HG02938 (cell line): ENCODE results near the gene OTOS.

Experiments
- ATAC-seq: cut with Tn5 transposase; IDR thresholded peaks from one replicate; pipeline ENCODE4 v1.9.1; 2021; ENCODE audit warnings: mild to moderate bottlenecking, moderate library complexity; ENCODE audit not compliant: unreplicated experiment

OTOS gene

DNA sequence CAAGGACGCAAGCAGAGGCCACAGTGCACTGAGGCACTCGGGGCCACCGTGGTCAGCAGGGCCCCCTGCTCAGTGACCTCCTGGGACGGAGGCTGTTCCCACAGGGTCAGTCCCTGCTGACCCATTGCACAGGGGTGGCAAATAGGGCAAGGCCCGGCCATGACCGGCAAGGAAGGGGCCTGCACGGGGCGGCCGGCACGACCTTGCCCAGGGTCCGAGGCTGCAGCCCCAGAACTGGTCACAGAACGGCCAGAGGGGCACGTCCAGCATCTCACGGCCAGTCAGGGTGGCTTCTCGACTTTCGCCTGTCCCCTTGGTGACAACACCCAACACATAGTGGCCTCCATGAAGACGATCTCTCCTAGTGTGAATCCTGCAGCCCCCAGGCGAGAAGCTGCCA is 27.6 kb upstream of the OTOS start:
- no peak for ATAC-seq

DNA sequence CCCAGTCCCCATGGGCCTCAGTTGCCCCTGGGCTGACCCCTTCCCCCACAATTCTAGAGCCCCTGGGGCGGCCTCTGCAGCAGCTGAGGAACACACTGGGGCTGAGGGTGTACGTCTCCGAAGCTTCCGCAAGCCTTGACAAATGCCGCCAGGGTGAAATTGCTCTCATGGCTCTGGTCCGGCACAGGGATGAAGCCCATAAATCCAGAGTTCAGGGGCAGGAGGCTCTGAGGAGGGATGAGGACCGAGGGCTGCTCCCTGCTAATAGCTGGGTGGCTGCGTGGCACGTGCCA is 27.1 kb upstream of the OTOS start:
- no peak for ATAC-seq

DNA sequence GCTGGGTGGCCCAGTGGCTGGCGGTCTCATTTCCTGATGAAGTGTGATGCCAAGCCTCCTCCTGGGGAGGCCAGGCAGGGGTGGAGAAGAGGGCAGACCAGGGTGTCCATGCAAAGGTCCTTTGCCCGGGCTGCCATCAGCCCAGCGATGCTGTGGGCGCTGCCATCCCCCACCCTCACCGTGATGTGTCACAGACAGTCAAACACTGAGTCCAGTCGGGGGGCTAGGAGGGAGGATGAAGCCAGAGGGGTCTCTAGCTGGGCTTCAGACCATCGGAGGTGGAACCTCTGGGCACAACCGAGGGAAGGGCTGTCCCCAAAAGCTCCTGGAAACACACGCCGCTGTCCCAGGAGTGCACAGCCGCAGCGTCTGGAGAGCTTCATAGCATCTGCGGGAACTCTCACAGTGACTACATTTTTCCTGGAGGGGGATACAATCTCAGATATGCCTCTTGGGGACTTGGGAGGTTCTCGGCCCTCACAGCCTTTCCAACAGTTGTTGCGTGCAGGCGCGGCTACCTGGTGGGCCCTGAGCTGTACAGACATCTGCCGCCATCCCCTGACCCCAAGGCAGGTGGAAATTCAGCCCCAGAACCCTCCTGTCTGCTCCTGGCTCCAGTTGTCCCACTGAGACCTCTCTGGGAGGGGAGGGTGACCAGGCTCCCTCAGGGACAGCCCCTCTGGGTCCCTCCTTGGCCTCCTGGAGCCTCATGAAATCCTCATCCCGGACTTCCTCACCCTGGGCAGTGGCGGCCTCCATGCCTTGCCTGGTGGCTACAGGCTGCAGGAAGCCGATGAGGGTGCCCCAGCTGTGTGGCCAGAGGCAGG is 26.5 kb upstream of the OTOS start:
- no peak for ATAC-seq

DNA sequence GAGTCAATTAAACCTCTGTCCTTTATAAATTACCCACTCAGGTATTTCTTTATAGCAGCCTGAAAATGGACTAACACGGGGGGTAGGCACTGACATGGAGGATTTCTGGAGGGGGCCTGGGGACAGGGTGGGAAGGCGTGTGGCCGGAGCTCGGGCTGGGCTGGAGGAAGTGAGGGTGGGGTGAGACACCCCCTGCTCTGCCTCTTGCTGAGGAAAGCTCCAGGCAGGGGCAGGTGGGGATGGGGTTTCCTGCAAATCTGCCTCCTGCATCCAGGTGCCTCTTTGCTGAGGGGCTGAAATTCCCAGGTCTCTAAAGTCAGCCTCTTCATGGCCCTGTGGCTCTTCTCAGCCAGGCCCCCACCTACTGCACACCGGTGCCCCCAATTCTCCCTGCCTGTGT is 25.7 kb upstream of the OTOS start:
- no peak for ATAC-seq

DNA sequence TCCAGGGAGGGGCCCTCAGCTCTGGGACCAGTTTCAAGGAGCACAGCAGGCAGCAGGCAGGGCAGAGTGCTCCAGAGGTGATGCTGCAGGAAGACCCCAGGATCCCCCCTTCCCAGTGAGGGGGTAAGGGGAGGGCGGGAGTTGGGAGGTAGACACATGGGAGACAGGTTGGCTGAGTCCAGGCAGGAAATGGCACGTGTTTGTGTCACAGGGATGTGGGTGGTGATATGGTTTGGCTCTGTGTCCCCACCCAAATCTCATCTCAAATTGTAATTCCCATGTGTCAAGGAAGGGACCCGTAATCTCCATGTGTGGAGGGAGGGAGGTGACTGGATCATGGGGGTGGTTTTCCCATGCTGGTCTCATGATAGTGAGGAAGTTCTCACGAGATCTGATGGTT is 25.2 kb upstream of the OTOS start:
- ATAC-seq: no peak

DNA sequence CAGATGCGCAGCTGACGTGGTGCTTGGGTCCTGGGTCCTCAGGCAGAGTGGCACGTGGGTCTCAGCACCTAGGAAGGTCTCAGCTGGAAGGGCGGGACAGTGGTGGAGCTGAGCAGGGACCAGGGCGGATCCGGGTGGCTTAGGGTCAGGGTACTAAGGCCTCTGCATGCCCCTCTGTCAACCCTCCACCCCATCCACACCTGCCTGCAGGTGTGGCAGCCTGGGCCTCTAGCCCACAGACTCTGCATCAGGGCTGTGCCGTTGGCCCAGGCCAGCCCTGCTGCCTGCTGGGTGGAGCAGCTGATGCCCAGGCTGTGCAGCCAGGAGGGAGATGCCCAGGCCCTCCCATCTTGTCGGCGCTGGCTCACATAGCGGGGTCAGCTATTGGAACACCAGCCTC is 24.6 kb upstream of the OTOS start:
- ATAC-seq: no peak

DNA sequence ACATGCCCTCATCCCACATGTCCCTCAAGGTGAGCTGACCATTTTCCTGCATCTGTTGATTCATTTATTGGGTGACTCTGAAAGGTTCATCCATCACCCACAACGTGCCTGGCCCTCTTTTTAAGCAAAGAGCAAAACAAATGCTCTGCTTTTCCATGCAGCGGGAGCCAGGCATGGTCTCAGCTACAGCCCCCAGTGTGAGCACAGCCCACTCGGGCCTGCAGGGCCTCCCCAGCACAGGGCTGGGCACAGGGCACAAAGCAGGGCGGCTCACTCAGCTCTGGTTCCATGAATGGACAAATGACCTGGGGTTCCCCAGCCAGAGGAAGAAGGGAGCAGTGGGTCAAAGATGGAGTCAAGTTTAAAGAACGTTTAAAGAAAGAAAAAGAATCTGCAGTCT is 24.1 kb upstream of the OTOS start:
- ATAC-seq: no peak

DNA sequence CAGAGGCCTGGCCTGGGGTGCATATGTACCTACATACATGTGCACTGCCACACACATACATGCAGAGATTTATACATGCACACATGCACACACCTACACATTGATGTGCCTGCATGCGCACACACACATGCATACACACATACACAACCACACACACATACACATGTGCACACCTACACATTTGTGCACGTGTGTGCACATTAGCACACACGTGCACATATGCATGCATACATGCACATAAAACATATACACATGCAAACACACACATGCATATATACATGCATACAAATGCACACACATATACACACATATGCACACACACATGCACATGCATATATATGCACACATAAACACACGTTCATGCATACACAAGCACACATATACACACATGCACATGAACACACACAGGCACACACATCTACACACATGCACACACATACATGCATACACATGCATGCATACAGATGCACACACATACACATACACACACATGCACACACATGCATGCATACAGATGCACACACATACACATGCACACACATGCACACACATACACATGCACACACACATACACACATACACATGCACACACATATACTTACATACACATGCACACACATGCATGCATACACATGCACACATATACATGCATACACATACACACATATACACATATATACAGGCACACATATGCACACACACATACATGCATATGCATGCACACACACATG is 23.6 kb upstream of the OTOS start:
- no peak for ATAC-seq

DNA sequence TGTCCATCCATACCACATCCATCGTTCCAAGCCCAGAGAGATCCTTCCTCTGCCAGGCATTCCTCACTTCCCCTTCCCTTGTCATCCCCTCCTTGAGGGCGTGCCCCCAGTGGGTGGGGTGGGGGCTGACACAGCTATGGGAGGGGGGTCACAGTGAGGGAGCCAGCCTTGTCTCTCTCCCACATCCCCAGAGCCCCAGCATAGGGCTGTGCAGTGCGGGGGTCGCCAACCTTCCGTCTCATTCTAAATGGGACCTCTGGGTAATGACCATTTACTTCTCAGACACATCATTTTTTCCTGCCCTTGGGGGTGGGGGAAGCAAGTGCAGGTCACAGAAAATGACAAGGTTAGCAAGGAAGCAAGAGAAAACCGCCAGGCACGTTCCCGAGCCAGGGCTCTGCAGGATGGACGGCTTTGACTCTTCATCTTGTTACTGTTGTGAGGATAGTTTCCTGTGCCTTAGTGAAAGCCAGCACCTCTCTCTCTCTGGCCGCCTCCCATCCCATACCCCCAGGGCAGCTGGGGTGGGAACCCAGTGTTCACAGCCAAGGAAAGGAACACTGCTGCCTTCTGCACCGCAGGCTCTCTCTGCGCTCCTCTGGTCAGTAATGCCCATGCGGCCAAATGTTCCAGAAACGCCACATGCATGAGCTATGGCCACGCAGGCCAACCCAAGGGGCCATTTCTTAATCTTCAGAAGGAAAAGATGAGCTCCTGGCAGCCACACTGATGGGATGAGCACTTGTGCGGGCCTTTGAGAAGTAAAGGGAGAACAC is 22.7 kb upstream of the OTOS start:
- ATAC-seq: no peak

DNA sequence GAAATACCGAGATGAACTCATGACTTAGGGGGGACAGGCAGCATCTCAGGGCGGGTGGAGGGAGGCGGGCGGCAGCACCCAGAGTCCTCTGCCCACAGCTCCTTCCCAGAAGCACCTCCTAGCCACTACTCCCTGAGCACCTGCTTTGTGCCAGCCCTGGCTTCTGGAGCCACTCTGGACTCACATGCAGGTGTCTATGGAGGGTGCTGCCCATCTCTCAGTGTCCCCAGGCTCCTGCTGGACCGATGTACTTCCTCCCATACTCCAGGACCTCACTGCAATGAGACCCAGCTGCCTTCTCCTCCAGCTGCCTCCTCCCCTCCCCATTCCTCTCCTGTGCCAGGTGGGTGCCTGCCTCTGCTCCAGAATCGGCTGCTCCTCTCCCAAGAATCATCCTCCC is 22.1 kb upstream of the OTOS start:
- ATAC-seq: no peak

DNA sequence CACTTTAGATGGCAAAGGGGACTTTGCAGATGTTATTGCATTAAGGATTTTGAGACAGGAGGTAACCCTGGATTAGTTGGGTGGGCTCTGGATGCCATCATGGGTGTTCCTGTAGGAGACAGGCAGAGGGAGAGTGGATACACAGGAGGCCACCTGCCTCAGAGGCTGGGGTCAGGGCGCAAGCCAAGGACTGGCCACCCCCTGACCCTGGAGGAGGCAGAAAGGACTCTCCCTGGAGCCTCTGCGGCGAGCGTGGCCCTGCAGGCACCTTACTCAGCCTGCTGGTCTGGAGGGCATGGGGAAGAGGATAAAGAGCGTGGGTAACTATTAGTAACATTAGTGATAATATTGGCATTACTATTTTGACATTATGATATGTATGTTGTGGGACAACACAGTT is 21.6 kb upstream of the OTOS start:
- ATAC-seq: no peak

DNA sequence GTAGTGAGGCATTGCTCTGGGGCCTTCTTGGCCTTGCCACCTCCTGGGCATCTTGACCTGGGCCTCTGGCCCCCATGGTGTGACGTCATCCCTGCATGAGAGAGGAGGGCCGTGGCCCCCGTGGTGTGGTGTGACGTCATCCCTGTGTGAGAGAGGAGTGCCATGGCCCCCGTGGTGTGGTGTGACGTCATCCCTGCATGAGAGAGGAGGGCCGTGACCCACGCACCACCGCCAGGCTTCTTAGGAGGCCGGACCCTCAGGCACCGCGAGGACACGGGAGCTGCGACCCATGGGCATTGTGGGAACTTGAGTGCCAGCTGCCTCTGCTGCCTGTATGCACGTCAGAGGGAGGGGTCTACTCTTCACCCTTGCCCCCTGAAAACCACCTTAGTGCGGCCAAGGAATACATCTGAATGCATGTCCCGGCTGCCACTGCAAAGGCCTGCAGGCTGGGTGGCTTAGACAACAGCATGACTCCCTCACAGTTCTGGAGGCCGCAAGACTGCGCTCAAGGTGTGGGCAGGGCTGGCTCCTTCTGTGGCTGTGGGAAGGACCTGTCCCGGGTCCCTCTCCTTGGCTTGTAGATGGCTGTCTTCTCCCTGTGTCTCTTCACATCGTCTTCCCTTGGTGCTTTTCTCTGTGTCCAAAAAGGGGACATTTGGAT is 20.8 kb upstream of the OTOS start:
- no peak for ATAC-seq

DNA sequence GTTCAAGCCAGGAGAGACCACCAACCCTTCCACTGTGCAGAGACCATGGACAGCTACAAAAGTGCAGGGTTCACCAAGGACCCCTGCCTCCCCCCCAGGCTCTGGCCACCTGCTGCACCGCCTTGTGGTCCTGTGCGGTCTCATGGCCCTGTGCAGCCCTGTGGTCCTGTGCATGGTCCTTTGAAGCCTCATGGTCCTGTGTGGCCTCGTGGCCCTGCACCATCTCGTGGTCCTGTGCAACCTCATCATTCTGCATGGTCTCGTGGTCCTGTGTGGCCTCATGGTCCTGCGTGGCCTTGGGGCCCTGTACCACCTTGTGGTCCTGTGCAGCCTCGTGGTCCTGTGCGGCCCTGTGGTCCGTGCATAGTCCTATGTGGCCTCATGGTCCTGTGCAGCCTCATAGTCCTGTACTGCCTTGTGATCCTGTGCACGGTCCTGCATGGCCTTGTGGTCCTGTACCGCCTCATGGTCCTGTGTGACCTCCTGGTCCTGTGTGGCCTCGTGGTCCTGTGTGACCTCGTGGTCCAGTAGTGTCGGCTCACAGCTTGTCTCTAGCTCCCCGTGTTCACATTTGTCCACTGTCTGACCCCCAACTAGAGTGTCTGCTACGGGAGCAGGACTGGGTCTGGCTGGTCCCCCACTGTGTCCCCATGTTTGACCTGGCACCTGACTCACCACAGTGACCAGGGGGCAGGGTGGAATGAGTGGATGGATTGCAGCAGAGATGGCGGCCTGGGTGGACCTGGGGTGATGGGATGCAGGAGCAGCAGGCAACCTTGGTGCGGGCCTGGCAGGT is 20.0 kb upstream of the OTOS start:
- no peak for ATAC-seq

DNA sequence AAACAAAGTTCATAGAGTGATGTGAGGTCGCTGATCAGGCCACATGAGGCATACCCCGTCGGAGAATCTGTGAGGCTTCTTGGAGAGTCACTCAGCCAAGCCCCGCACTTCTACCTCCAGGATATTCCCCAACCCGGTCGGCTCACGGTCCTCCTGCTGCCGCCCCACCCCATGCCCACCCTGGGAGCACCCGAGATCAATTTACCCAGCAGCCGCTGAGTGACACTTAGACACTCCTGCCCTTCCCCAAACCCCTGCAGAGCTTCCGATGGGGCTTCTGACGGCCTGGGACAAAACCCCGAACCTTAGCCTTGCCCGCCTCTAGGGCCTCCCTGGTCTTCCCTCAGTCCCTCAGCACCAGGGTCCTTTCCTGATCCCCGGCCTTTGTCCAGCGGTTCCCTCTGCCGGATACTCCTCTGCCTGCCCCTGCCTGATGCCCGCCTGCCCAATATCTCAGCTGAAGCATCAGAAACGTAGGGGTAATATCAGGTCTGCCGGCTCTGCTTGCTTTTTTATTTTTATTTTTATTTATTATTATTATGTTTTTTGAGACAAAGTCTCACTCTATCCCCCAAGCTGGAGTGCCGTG is 18.9 kb upstream of the OTOS start:
- no peak for ATAC-seq

DNA sequence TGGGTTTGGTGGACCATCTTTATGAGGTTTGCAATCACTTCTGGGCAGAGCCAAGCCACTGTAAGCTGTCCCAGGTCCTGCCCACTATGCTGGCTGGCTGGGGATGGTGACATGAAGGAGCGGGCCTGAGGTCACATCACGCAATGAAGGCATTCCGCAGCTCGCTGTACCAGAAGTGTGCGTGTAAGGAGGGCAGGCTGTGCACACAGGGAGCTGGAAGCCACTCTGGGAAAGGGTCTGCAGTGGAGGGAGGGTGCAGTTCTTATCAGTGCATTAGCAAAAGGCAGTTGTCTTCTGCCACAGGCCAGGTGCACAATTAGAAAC is 16.7 kb upstream of the OTOS start:
- no peak for ATAC-seq

DNA sequence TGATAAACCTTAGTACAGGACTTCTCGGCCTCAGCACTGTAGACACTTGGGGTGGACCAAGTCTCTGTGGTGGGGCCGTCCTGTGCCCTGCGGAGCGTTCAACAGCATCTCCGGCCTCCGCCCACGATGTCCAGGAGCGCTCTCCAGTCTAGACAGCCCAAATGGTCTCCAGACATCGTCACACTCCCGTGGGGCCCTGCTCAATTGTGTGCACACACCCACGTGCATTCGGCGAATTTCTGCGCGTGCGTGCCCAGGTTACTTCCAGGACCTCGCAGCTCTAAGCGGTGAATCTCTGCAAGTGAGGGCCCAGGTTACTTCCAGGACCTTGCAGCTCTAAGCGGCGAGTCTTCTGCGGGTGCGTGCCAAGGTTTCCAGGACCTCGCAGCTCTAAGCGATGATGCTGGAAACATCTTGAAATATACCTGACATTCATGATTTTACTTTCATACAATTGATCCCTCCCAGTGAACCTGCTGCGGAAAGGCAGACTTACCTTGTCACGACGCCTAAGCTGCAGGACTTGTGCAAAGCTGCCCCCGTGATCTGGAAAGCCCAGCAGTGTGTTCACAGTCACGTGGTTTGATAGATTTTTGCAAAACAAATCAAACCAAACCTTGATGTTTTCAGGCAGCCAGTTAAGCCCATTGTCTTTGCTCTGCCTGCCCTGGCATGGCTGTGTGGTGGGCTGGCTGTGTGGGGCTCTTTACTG is 16.1 kb upstream of the OTOS start:
- ATAC-seq: no peak

DNA sequence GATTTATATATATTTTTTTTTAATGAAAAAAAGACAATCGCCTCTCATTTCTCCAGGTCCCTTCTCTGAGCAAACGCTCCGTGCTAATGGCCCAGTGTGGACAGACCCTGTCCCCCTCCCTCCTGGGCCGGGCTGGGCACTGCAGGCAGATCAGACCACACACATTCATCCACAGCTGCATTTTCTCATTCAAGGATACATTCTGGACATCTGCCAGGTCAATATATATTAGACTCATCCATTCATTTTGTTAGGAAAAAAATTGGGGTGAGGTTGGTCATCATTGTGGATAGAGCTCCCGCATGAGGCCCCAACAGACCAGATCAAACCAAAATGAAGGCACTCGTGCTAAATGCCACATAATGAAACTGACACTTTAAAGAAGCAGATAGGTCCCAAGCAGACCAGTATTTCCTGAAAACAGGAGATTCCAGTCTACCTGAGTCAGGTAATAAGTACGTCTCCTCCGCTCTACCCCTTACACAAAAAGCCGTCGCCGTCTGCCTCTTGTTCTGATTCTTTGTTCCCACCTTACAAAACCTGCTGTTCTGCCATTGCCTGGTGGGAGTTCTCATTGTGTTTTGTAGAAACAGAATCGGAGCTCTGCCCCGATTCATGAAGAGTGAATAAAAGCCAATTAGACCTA is 15.4 kb upstream of the OTOS start:
- ATAC-seq: no peak

DNA sequence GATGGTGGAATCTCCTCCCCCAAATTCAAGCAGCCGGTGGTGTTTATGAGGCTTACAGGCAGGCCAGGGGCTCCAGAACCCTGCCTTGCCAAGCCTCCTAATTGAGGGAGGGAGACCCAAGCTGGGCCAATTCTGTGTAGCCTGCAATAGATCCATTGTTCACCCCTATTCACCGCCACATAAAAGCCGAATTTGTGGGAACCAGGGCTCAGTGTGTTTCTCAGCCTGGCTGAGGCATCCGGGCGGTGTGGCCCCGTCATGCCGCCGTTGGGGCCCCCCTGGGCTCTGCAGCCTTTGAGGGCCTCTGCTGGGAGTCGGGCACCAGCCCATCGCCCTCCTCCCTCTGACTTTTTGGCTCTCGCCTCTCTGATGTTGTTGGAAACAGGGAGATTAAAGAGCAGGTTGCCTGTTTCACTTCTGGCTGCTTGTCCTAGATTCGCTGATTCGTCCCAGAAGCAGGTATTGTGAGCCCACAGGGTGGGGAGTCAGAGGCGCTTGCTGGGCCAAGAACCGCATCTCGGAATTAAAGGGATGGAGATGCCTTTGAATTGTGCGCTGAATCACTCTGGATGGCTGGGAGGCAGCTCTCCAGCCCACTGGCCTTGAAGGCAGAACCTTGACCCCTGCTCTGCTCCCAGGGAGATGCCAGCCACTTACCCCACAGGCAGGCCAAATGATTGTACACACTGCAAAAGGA is 14.7 kb upstream of the OTOS start:
- no peak for ATAC-seq

DNA sequence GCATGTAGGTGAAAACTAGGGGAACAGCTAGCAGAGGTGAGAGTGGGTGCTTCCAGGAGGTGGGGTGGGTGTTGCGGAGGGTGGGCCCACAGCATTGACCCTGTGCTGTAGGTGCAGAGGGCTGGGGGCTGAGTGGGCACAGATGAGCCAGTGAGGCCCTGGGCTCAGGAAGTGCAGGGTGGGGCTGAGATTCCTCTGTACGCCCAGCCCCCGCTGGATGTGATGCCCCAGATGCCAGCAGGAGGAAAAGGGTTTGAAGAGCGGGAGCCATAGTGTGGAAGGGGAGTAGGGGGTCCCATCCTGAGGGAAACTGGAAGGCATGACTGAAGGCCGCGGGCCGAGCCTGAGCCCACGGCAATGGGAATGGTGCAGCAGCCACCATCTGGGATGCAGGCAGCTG is 14.1 kb upstream of the OTOS start:
- no peak for ATAC-seq
